ENCODE data around the gene CHRM5.
"Not testable (repeated sequence)": the region's sequence is repeated elsewhere in the genome, so short reads cannot be mapped to it uniquely, and the experiment has no call there.

The CHRM5 gene

DNA sequence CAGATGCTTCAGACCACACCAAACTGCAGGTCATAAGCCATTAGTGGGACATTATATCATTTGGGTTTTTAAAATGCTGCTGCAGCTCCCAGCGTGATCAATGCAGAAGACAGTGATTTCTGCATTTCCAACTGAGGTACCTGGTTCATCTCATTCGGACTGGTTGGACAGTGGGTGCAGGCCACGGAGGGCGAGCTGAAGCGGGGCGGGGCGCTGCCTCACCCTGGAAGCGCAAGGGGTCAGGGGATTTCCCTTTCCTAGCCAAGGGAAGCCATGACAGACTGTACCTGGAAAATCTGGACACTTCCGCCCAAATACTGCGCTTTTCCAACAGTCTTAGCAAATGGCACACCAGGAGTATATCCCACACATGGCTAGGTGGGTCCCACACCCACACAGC is 27.4 kb downstream of the CHRM5 start:
- not testable (repeated sequence) for H3K79me1 ChIP-seq (ENCODE audit: low read depth, low read length); H3K4me2 ChIP-seq (ENCODE audit: insufficient read depth, low read length, poor library complexity, severe bottlenecking); H3K4me1 ChIP-seq (ENCODE audit: control insufficient read depth in 2 of 2, insufficient read depth in 1 of 2, low read depth in 1 of 2, low read length in 2 of 2); H3K14ac ChIP-seq (ENCODE audit: low read length); H2BK15ac ChIP-seq (ENCODE audit: low read length); H3K23ac ChIP-seq (ENCODE audit: low read depth, low read length, poor library complexity); H3K27ac ChIP-seq (replicated peaks; ENCODE audit: low read length); H3K18ac ChIP-seq (ENCODE audit: low read length); H4K8ac ChIP-seq (ENCODE audit: low read depth, low read length); H3K9ac ChIP-seq (ENCODE audit: low read depth, low read length, poor library complexity); H3K27me3 ChIP-seq (ENCODE audit: control insufficient read depth in 3 of 3, insufficient read depth in 3 of 3, low read depth in 1 of 3, low read length in 3 of 3); H3K4ac ChIP-seq (ENCODE audit: low read length); H3K36me3 ChIP-seq (replicated peaks in 1 of 2; ENCODE audit: control insufficient read depth in 2 of 2, insufficient read depth in 2 of 2, low read length in 2 of 2); H3K9me3 ChIP-seq (replicated peaks in 1 of 2; ENCODE audit: control insufficient read depth in 2 of 2, insufficient read depth in 1 of 2, low read depth in 1 of 2, low read length in 2 of 2); H2BK5ac ChIP-seq (ENCODE audit: low read length); H3K4me3 ChIP-seq (ENCODE audit: low read length in 2 of 2); H2AK5ac ChIP-seq (ENCODE audit: low read depth, low read length); H2AFZ ChIP-seq (ENCODE audit: low read length); H2BK12ac ChIP-seq (ENCODE audit: low read length); H4K91ac ChIP-seq (ENCODE audit: low read depth, low read length, poor library complexity); H2BK120ac ChIP-seq (ENCODE audit: low read depth, low read length); DNase-seq (ENCODE audit: low spot score)
- no CpG with 5 or more reads among the region's 10 CpGs for WGBS, 2 donors (ENCODE audit: extremely low coverage in 2 of 2, insufficient read length in 2 of 2, insufficient replicate concordance in 1 of 2)

DNA sequence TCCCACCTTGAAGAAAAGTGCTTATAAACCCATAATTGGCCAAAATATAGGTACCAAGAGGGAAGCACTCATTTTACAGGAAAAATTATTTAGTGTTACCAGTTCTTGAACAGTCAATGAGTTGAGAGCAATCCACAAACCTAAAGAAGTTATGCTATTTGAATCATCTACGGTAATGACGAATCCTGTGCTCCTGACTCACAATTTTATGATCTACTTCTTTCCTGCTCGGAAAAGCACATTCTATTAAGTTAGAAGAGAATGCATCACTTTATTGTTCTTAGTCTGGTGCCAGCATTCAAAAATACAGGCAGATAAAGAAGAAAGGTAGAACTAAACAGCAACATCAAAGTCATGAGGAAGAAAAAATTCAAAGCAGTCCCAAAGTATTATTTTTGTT is 33.2 kb downstream of the CHRM5 start:
- no peak overlapping the region for H4K8ac ChIP-seq (ENCODE audit: low read depth, low read length)
- H2AFZ ChIP-seq (ENCODE audit: low read length), result no peak overlapping the region
- WGBS, 2 donors (ENCODE audit: extremely low coverage in 2 of 2, insufficient read length in 2 of 2, insufficient replicate concordance in 1 of 2), result no CpG with 5 or more reads among the region's 3 CpGs
- no peak overlapping the region for H3K4me2 ChIP-seq (ENCODE audit: insufficient read depth, low read length, poor library complexity, severe bottlenecking)
- H3K36me3 ChIP-seq (replicated peaks in 1 of 2; ENCODE audit: control insufficient read depth in 2 of 2, insufficient read depth in 2 of 2, low read length in 2 of 2), result no peaks in the 10 kb centered on the region
- H3K4me1 ChIP-seq (ENCODE audit: control insufficient read depth in 2 of 2, insufficient read depth in 1 of 2, low read depth in 1 of 2, low read length in 2 of 2), result no peaks in the 10 kb centered on the region
- DNase-seq (ENCODE audit: low spot score), result no peak
- H3K79me1 ChIP-seq (ENCODE audit: low read depth, low read length), result no peaks in the 10 kb centered on the region
- H3K4me3 ChIP-seq (ENCODE audit: low read length in 2 of 2), result no peak overlapping the region
- no peak overlapping the region for H2BK5ac ChIP-seq (ENCODE audit: low read length)
- no peak overlapping the region for H3K4ac ChIP-seq (ENCODE audit: low read length)
- no peak overlapping the region for H3K14ac ChIP-seq (ENCODE audit: low read length)
- no peak overlapping the region for H3K27ac ChIP-seq (replicated peaks; ENCODE audit: low read length)
- H3K27me3 ChIP-seq (ENCODE audit: control insufficient read depth in 3 of 3, insufficient read depth in 3 of 3, low read depth in 1 of 3, low read length in 3 of 3), result no peaks in the 10 kb centered on the region
- no peak overlapping the region for H2AK5ac ChIP-seq (ENCODE audit: low read depth, low read length)
- H3K9me3 ChIP-seq (replicated peaks in 1 of 2; ENCODE audit: control insufficient read depth in 2 of 2, insufficient read depth in 1 of 2, low read depth in 1 of 2, low read length in 2 of 2), result no peaks in the 10 kb centered on the region
- no peak overlapping the region for H4K91ac ChIP-seq (ENCODE audit: low read depth, low read length, poor library complexity)
- no peak overlapping the region for H3K9ac ChIP-seq (ENCODE audit: low read depth, low read length, poor library complexity)
- no peak overlapping the region for H3K18ac ChIP-seq (ENCODE audit: low read length)
- no peak overlapping the region for H3K23ac ChIP-seq (ENCODE audit: low read depth, low read length, poor library complexity)
- H2BK15ac ChIP-seq (ENCODE audit: low read length), result no peak overlapping the region
- H2BK12ac ChIP-seq (ENCODE audit: low read length), result no peak overlapping the region
- H2BK120ac ChIP-seq (ENCODE audit: low read depth, low read length), result no peak overlapping the region

DNA sequence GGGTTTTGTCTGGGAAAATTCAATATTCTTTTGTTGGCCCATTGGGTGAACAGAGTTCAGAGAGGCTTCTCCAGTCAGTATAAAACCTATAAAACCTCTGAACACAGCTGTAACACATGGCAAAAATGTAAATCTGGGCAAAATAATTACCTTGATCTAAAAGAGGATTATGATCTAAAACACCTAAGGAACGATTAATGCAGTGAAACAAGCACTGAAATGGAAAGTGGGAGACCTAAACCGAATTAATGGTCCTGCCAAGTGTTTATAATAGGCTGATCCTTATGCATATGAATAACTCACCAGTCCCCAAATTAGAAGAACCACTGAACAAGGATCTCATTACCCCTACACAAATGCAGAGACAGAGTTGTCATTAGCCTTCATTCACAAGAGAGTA is 38.1 kb downstream of the CHRM5 start:
- no peaks in the 10 kb centered on the region for H3K9me3 ChIP-seq (replicated peaks in 1 of 2; ENCODE audit: control insufficient read depth in 2 of 2, insufficient read depth in 1 of 2, low read depth in 1 of 2, low read length in 2 of 2)
- H3K79me1 ChIP-seq (ENCODE audit: low read depth, low read length), result no peaks in the 10 kb centered on the region
- no peak overlapping the region for H2AK5ac ChIP-seq (ENCODE audit: low read depth, low read length)
- peaks cover 0 to 2% of the 10 kb centered on the region in 2 donors for H3K4me1 ChIP-seq (ENCODE audit: control insufficient read depth in 2 of 2, insufficient read depth in 1 of 2, low read depth in 1 of 2, low read length in 2 of 2)
- H3K27ac ChIP-seq (replicated peaks; ENCODE audit: low read length), result no peak overlapping the region
- H2AFZ ChIP-seq (ENCODE audit: low read length), result no peak overlapping the region
- no peak overlapping the region for H3K4ac ChIP-seq (ENCODE audit: low read length)
- H3K36me3 ChIP-seq (replicated peaks in 1 of 2; ENCODE audit: control insufficient read depth in 2 of 2, insufficient read depth in 2 of 2, low read length in 2 of 2), result no peaks in the 10 kb centered on the region
- no peak overlapping the region for H4K8ac ChIP-seq (ENCODE audit: low read depth, low read length)
- no peak for DNase-seq (ENCODE audit: low spot score)
- WGBS, 2 donors (ENCODE audit: extremely low coverage in 2 of 2, insufficient read length in 2 of 2, insufficient replicate concordance in 1 of 2), result no CpG with 5 or more reads among the region's 2 CpGs
- no peak overlapping the region for H2BK15ac ChIP-seq (ENCODE audit: low read length)
- no peak overlapping the region for H3K9ac ChIP-seq (ENCODE audit: low read depth, low read length, poor library complexity)
- no peak overlapping the region for H4K91ac ChIP-seq (ENCODE audit: low read depth, low read length, poor library complexity)
- H3K18ac ChIP-seq (ENCODE audit: low read length), result no peak overlapping the region
- no peak overlapping the region for H2BK120ac ChIP-seq (ENCODE audit: low read depth, low read length)
- H3K23ac ChIP-seq (ENCODE audit: low read depth, low read length, poor library complexity), result no peak overlapping the region
- no peak overlapping the region for H3K4me3 ChIP-seq (ENCODE audit: low read length in 2 of 2)
- H2BK5ac ChIP-seq (ENCODE audit: low read length), result no peak overlapping the region
- no peaks in the 10 kb centered on the region for H3K27me3 ChIP-seq (ENCODE audit: control insufficient read depth in 3 of 3, insufficient read depth in 3 of 3, low read depth in 1 of 3, low read length in 3 of 3)
- no peak overlapping the region for H3K14ac ChIP-seq (ENCODE audit: low read length)
- no peak overlapping the region for H2BK12ac ChIP-seq (ENCODE audit: low read length)
- no peak overlapping the region for H3K4me2 ChIP-seq (ENCODE audit: insufficient read depth, low read length, poor library complexity, severe bottlenecking)

DNA sequence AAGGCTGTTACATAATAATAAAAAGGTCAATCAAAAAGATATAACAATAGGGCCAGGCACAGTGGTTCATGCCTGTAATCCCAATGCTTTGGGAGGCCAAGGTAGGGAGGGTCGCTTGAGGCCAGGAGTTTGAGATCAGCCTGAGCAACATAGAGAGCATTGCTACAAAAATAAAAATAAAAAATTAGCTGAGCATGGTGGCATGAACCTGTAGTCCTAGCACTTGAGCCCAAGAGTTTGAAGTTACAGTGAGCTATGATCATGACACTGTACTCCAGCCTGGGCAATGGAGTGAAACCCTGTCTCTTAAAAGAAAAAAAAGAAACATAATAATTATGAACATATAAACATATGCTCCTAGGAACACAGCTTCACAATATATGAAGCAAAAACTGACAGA is 41.4 kb downstream of the CHRM5 start:
- Histone ChIP-seq H3K36me3 (replicated peaks in 1 of 2; ENCODE audit: control insufficient read depth in 2 of 2, insufficient read depth in 2 of 2, low read length in 2 of 2) (peaks cover 0 to 2% of the 10 kb centered on the region in 2 donors), H3K9me3 (replicated peaks in 1 of 2; ENCODE audit: control insufficient read depth in 2 of 2, insufficient read depth in 1 of 2, low read depth in 1 of 2, low read length in 2 of 2) (no peaks in the 10 kb centered on the region), H4K91ac (ENCODE audit: low read depth, low read length, poor library complexity) (no peak overlapping the region), H3K9ac (ENCODE audit: low read depth, low read length, poor library complexity) (no peak overlapping the region), H3K27me3 (ENCODE audit: control insufficient read depth in 3 of 3, insufficient read depth in 3 of 3, low read depth in 1 of 3, low read length in 3 of 3) (no peaks in the 10 kb centered on the region), H3K4me1 (ENCODE audit: control insufficient read depth in 2 of 2, insufficient read depth in 1 of 2, low read depth in 1 of 2, low read length in 2 of 2) (peaks cover 0 to 5% of the 10 kb centered on the region in 2 donors), H2BK120ac (ENCODE audit: low read depth, low read length) (no peak overlapping the region), H3K4me2 (ENCODE audit: insufficient read depth, low read length, poor library complexity, severe bottlenecking) (no peak overlapping the region), H3K23ac (ENCODE audit: low read depth, low read length, poor library complexity) (no peak overlapping the region), H4K8ac (ENCODE audit: low read depth, low read length) (no peak overlapping the region), H3K79me1 (ENCODE audit: low read depth, low read length) (no peaks in the 10 kb centered on the region), H3K4ac (ENCODE audit: low read length) (no peak overlapping the region), H3K4me3 (ENCODE audit: low read length in 2 of 2) (no peak overlapping the region), H3K27ac (replicated peaks; ENCODE audit: low read length) (no peak overlapping the region), H3K18ac (ENCODE audit: low read length) (no peak overlapping the region), H3K14ac (ENCODE audit: low read length) (no peak overlapping the region), H2AFZ (ENCODE audit: low read length) (no peak overlapping the region), H2BK5ac (ENCODE audit: low read length) (no peak overlapping the region), H2AK5ac (ENCODE audit: low read depth, low read length) (no peak overlapping the region), H2BK15ac (ENCODE audit: low read length) (no peak overlapping the region), H2BK12ac (ENCODE audit: low read length) (no peak overlapping the region)
- WGBS, 2 donors (ENCODE audit: extremely low coverage in 2 of 2, insufficient read length in 2 of 2, insufficient replicate concordance in 1 of 2), result no CpG with 5 or more reads among the region's 1 CpG
- DNase-seq (ENCODE audit: low spot score), result no peak
